ENCODE data around the gene EYA2.

Gene EYA2

DNA sequence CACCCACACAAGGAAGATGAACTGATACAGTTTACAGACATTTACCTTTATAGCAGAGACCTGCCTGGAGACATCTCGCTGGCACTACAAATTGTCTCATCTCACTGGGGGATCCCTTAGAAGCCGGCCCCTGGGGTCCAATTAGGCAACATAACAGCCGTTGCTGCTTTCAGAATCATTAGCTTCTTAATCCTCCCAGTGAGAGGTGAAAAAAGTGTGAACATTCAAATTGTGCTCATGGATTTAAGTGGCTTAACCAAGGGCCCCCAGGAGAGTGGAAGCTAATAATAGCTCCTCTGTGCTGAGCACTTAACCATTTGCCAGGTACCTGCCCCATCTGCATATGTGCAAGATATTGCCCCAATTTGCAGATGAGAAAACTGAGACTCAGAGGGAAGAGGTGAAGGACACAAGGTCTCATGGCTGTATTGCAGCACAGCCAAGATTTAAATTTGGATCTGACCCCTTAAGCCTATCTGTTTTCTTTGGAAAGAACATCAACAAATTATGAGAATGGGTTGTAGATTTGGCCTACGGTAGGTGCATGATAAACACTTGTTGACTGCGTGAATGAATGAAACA is 101.0 kb downstream of the EYA2 start:
- H3K27ac ChIP-seq = no peak overlapping the region
- DNase-seq (ENCODE audit: low read depth, low spot score) = no peak

- DNase-seq (ENCODE audit: low read depth, low spot score) = no peak
- H3K27ac ChIP-seq = no peak overlapping the region
These were observed 102.5 kb downstream of the EYA2 start for GRCh38 chr20:46997187-46997586.

- DNase-seq (ENCODE audit: low read depth, low spot score) = no peak
- H3K27ac ChIP-seq = no peak overlapping the region
These were observed 104.0 kb downstream of the EYA2 start for GRCh38 chr20:46998477-46999240.

GRCh38 chr20:46999801-47000465 is 105.3 kb downstream of the EYA2 start:
- DNase-seq (ENCODE audit: low read depth, low spot score) = no peak

DNA sequence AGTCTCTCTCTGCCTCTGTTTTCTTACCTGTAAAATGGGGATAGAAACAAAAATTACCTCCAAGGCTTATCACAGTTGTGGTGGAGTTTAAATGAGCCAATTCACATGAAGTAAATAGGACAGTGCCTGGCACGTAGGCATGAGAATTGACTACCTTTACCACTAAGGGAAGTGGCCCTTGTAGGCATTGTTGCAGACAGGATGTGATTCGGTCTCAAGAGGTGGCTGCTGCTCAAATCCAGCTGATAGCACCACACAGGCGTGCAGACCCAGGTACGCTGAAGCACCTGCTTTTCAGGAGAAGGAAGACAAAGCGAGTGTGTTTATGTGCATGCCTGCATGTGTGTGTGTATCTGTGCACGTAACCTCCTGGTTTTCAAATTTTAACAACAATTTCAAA is 108.6 kb downstream of the EYA2 start:
- no peak for DNase-seq (ENCODE audit: low read depth, low spot score)
- H3K27ac ChIP-seq = no peak overlapping the region

More at GRCh38 chr20:46999801-47000465, 105.3 kb downstream of the EYA2 start:
- H3K27ac ChIP-seq = no peak overlapping the region

GRCh38 chr20:47004179-47004578 is 109.5 kb downstream of the EYA2 start:
- DNase-seq (ENCODE audit: low read depth, low spot score) = no peak
- H3K27ac ChIP-seq = no peak overlapping the region

GRCh38 chr20:47007826-47008655 is 113.4 kb downstream of the EYA2 start:
- DNase-seq (ENCODE audit: low read depth, low spot score) = no peak
- H3K27ac ChIP-seq = no peak overlapping the region

DNA sequence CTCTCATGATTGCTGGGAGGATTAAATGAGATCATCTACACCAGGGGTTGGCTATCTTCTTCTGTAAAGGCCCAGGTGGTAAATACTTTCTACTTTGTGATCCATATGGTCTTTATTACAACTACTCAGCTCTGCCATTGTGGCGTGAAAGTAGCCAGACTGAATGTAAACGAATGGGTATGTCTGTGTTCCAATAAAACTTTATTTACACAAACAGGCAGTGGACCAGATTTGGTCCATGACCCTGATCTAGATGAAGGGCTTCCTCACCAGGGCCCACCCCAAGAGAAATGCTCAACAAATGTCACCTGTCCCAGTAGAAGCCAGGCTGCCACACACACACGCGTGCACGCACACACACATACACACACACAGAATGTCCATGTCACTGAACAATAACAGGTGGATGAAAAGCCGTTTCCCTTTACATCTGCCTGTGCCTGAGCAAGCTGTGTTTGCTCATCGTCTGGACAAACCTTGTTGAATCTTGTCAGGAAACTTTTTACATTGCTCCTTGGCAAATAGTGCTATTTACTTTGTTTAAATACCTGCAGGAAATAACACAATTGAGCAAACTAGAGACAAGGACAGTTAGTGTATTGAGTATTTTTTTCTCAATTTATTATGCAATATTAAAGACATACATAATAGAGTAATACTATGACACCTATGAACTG is 114.3 kb downstream of the EYA2 start:
- no peak for DNase-seq (ENCODE audit: low read depth, low spot score)
- H3K27ac ChIP-seq = peak overlapping the region; percentile 22

GRCh38 chr20:47009784-47010183 is 115.1 kb downstream of the EYA2 start:
- DNase-seq (ENCODE audit: low read depth, low spot score) = no peak
- H3K27ac ChIP-seq = peak overlapping the region; percentile 22

DNA sequence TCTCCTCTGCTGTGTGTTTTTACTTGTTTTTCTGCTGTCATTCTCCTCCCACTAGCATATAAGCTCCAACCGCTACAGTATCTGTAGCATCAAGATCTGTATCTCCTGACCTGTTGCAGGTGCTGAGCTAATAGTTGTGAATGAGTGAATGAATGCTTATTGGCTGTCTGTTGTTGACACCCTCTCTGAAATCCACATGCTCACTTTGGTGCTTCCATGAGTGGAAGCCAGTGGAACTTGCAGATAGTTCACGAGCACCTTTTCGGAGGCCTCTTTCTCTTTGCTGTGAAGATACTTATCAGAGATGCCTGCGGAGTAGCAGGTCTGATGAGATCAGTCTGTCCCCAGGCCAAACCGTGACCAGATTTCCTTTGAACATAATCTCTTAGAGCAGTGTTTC is 117.3 kb downstream of the EYA2 start:
- DNase-seq (ENCODE audit: low read depth, low spot score) = no peak
- no peak overlapping the region for H3K27ac ChIP-seq

GRCh38 chr20:47013606-47014005 is 119.0 kb downstream of the EYA2 start:
- H3K27ac ChIP-seq = no peak overlapping the region
- no peak for DNase-seq (ENCODE audit: low read depth, low spot score)

DNA sequence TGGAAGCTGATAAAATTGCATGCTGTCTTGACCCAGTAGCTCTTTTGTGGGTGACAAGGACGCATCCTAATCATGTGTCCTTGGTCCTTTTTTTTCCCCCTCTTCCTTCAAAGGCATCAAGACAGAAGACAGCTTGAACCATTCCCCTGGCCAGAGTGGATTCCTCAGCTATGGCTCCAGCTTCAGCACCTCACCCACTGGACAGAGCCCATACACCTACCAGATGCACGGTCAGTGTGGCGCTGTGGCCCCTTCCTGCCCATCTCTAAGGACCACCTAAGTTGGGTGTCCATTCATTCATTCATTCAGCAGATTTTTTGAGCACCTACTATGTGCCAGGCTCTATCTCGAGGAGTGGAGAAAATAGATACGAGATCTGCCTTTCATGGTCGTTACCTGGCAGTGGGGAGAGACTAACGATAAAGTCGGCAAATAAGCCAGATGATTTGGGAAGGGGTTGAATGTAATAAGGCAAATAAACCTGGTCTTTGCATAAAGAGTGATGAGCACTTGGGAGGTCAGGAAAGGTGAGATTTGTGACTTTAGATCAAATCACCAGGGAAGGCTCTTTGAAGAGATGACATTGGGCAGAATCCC is 121.5 kb downstream of the EYA2 start:
- H3K27ac ChIP-seq = no peak overlapping the region
- no peak for DNase-seq (ENCODE audit: low read depth, low spot score)

DNA sequence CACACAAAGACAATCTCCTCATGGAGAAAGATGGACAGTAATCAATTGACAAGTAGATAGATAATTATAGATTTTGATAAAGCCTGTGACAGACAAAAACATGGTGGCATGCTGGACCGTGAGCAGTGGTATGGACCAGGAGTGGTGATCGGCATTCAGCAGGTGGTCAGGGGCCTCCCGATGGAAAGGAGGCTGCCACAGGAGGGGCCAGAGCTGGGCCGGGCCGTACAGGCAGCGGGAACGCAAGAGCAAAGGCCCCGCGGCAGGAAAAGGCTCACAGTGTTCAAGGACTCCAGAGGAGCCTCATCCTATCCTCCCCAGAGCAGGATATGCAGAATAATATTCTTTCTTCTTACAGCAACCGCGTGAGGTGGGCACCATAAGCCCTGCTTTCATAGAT is 123.7 kb downstream of the EYA2 start:
- H3K27ac ChIP-seq = no peak overlapping the region
- no peak for DNase-seq (ENCODE audit: low read depth, low spot score)

DNA sequence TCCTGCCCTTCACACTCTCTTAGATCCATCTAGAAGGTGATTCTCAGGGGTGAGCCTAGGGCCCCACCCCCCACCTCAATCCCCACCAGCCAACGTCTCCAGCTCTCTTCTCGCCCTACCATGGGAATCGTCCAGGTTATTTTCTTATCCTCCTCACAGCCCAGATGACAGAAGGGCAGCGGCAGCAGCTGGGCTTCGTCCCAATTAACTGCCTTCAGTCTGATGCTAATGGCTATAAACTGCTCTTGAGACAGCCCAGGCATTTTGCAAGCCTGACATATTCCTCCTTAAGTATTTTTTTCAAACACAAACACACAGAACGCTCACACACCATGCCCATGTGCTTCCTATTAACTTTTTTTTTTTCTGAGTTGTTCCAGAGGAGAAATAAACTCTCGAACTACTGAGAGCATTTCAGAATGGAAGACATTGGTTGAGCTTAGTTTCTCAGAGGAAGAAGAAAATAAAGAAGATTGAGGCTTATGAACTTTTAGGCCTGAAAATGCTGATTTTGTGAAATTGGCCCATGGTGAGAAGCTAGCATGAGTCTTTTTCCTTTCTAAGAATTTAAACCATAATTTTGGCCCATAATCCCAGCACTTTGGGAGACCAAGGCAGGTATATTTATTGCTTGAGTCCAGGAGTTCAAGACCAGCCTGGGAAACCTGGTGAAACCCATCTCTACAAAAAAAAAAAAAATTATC is 124.6 kb downstream of the EYA2 start:
- no peak for DNase-seq (ENCODE audit: low read depth, low spot score)
- H3K27ac ChIP-seq = no peak overlapping the region

GRCh38 chr20:47020231-47020630 is 125.6 kb downstream of the EYA2 start:
- no peak for DNase-seq (ENCODE audit: low read depth, low spot score)
- no peak overlapping the region for H3K27ac ChIP-seq

DNA sequence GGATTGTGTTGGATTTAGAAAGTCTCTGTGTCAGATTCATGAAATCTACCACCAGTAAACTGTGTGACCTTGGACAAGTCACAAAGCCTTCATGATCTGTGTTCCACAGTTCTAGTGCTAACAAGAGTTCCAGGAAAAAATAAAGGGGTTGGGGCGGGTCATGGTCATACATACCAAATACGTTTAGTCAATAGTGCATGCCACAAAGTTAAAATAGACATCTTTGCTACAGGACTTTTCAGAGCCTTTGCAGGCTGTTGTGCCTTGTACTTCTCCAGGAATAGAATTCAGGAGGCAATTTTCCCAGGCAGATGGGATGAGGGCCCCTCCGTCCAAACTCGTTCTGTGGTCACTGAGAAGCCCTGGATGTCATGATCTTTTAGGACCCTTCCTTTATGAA is 127.2 kb downstream of the EYA2 start:
- DNase-seq (ENCODE audit: low read depth, low spot score) = no peak

GRCh38 chr20:47024461-47024937 is 129.9 kb downstream of the EYA2 start:
- DNase-seq (ENCODE audit: low read depth, low spot score) = no peak
- no peak overlapping the region for H3K27ac ChIP-seq

More for the DNA sequence above, 127.2 kb downstream of the EYA2 start:
- H3K27ac ChIP-seq = no peak overlapping the region

- peak; percentile 86 for DNase-seq (ENCODE audit: low read depth, low spot score)
These were observed 132.4 kb downstream of the EYA2 start for GRCh38 chr20:47027042-47027441.

DNA sequence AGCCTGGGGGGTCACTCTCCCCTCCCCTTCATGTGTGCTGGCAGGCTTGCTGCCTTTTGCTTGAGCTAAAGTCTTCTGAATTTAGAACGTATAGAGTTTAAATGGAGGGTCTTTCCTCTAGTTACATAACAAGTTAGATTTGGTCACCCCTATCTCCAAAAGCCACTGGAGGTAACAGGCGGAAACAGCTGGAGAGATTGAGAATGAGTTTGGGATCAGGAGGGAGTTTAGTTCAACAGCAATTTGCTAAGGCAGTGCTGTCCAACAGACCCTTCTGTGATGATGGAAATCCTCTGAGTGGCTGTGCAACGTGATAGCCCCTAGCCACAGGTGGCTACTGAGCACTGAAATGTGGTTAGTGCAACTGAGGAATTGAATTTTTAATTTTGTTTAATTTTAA is 132.8 kb downstream of the EYA2 start:
- no peak for DNase-seq (ENCODE audit: low read depth, low spot score)
- H3K27ac ChIP-seq = peak overlapping the region; percentile 50

More at GRCh38 chr20:47027042-47027441, 132.4 kb downstream of the EYA2 start:
- peak overlapping the region; percentile 50 for H3K27ac ChIP-seq
